ENCODE measurements around the gene PTPRT. TPM values are rescaled to one million over a fixed set of nuclear protein-coding genes. Genes with fewer than 3 reads are reported as not detected.

PTPRT gene
- total RNA-seq, 1 experiment from 2014 or later, result 0.20 TPM

DNA sequence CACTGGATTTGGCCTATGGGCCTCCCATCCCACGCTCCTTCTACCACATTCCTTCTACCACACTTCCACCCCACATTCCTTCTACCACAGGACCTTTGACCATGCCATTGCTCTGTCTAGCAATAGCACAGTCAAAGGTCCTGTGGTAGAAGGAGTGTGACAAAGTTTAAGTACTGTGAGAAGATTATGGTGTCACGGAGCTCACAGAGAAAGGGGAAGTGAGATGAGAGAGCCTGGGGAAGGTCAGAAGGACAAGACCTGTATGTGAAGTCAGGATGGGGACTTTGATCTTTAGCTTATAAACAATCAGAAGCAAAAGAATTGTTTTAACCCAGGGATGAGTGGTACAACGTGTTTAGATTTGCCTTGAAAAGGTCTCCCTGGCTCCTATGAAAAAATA lies 1003.4 kb downstream of the PTPRT start:
- no peaks in the 10 kb centered on the region for H3K36me3 Mint-ChIP-seq (ENCODE audit: insufficient read depth, unreplicated experiment)
- Histone ChIP-seq H3K27me3 (replicated peaks; ENCODE audit: control insufficient read depth, insufficient read depth, low read length) (no peaks in the 10 kb centered on the region; the same call in 1 of the 2 replicates), H3K4me3 (ENCODE audit: low read depth, low read length) (no peak overlapping the region), H3K4me1 (no peaks in the 10 kb centered on the region), H3K9me3 (no peaks in the 10 kb centered on the region), H3K36me3 (ENCODE audit: control insufficient read depth, insufficient read depth, low read length) (no peaks in the 10 kb centered on the region)
- TF ChIP-seq, protein P1, sequence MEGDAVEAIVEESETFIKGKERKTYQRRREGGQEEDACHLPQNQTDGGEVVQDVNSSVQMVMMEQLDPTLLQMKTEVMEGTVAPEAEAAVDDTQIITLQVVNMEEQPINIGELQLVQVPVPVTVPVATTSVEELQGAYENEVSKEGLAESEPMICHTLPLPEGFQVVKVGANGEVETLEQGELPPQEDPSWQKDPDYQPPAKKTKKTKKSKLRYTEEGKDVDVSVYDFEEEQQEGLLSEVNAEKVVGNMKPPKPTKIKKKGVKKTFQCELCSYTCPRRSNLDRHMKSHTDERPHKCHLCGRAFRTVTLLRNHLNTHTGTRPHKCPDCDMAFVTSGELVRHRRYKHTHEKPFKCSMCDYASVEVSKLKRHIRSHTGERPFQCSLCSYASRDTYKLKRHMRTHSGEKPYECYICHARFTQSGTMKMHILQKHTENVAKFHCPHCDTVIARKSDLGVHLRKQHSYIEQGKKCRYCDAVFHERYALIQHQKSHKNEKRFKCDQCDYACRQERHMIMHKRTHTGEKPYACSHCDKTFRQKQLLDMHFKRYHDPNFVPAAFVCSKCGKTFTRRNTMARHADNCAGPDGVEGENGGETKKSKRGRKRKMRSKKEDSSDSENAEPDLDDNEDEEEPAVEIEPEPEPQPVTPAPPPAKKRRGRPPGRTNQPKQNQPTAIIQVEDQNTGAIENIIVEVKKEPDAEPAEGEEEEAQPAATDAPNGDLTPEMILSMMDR (IDR thresholded peaks at IDR 0.05; ENCODE audit: insufficient read depth in 1 of 2, low read depth in 1 of 2, low read length in 1 of 2, severe bottlenecking in 1 of 2, unreplicated experiment in 1 of 2), result no peak
- no peaks in the 10 kb centered on the region for H3K27me3 Mint-ChIP-seq (ENCODE audit: insufficient read depth, unreplicated experiment)
- no peak overlapping the region for H3K27ac Mint-ChIP-seq (ENCODE audit: unreplicated experiment)
- ChIA-PET CTCF (no interaction called here), POLR2A (no interaction called here)
- no peaks in the 10 kb centered on the region for H3K4me1 Mint-ChIP-seq (ENCODE audit: low read depth, unreplicated experiment)
- H3K4me3 Mint-ChIP-seq (ENCODE audit: unreplicated experiment), result no peak overlapping the region
- intact Hi-C loops (cut with micrococcal nuclease; ENCODE audit: unreplicated experiment), result no loop called here
- BruUV-seq (replicated peaks), result no TSS peak
- no peak for DNase-seq
- H3K9me3 Mint-ChIP-seq (ENCODE audit: unreplicated experiment), result no peaks in the 10 kb centered on the region

GRCh38 chr20:42183147-42183546 lies 1006.6 kb downstream of the PTPRT start:
- Histone ChIP-seq H3K27me3 (replicated peaks; ENCODE audit: control insufficient read depth, insufficient read depth, low read length) (no peaks in the 10 kb centered on the region; the same call in 1 of the 2 replicates), H3K9me3 (peaks cover 4% of the 10 kb centered on the region; the same call in 1 of the 2 replicates), H3K36me3 (ENCODE audit: control insufficient read depth, insufficient read depth, low read length) (no peaks in the 10 kb centered on the region), H3K4me1 (no peaks in the 10 kb centered on the region), H3K4me3 (ENCODE audit: low read depth, low read length) (no peak overlapping the region)
- CTCF ChIA-PET, result no interaction called here
- Mint-ChIP-seq H3K4me1 (ENCODE audit: low read depth, unreplicated experiment) (no peaks in the 10 kb centered on the region), H3K27ac (ENCODE audit: unreplicated experiment) (no peak overlapping the region), H3K9me3 (ENCODE audit: unreplicated experiment) (no peaks in the 10 kb centered on the region), H3K4me3 (ENCODE audit: unreplicated experiment) (no peak overlapping the region), H3K27me3 (ENCODE audit: insufficient read depth, unreplicated experiment) (no peaks in the 10 kb centered on the region), H3K36me3 (ENCODE audit: insufficient read depth, unreplicated experiment) (no peaks in the 10 kb centered on the region)
- TF ChIP-seq, protein P1 (IDR thresholded peaks at IDR 0.05; ENCODE audit: insufficient read depth in 1 of 2, low read depth in 1 of 2, low read length in 1 of 2, severe bottlenecking in 1 of 2, unreplicated experiment in 1 of 2), result no peak
- POLR2A ChIA-PET, result no interaction called here
- no TSS peak for BruUV-seq (replicated peaks)
- no peak for DNase-seq
- intact Hi-C loops (cut with micrococcal nuclease; ENCODE audit: unreplicated experiment), result no loop called here

GRCh38 chr20:42181064-42181463 lies 1008.6 kb downstream of the PTPRT start:
- Mint-ChIP-seq H3K27ac (ENCODE audit: unreplicated experiment) (no peak overlapping the region), H3K27me3 (ENCODE audit: insufficient read depth, unreplicated experiment) (peaks cover 5% of the 10 kb centered on the region), H3K4me1 (ENCODE audit: low read depth, unreplicated experiment) (no peaks in the 10 kb centered on the region), H3K4me3 (ENCODE audit: unreplicated experiment) (no peak overlapping the region), H3K36me3 (ENCODE audit: insufficient read depth, unreplicated experiment) (no peaks in the 10 kb centered on the region), H3K9me3 (ENCODE audit: unreplicated experiment) (no peaks in the 10 kb centered on the region)
- TF ChIP-seq, protein P1 (IDR thresholded peaks at IDR 0.05; ENCODE audit: insufficient read depth in 1 of 2, low read depth in 1 of 2, low read length in 1 of 2, severe bottlenecking in 1 of 2, unreplicated experiment in 1 of 2), result no peak
- peaks cover 4% of the 10 kb centered on the region; the same call in 1 of the 2 replicates for H3K9me3 ChIP-seq
- ChIA-PET CTCF (no interaction called here), POLR2A (no interaction called here)
- DNase-seq, result no peak
- no peaks in the 10 kb centered on the region for H3K4me1 ChIP-seq
- H3K27me3 ChIP-seq (replicated peaks; ENCODE audit: control insufficient read depth, insufficient read depth, low read length), result no peaks in the 10 kb centered on the region
- no peak overlapping the region for H3K4me3 ChIP-seq (ENCODE audit: low read depth, low read length)
- BruUV-seq (replicated peaks), result no TSS peak
- no peaks in the 10 kb centered on the region for H3K36me3 ChIP-seq (ENCODE audit: control insufficient read depth, insufficient read depth, low read length)
- intact Hi-C loops (cut with micrococcal nuclease; ENCODE audit: unreplicated experiment), result no loop called here
